Astrocyte (in vitro differentiated cells and primary cell): ENCODE measurements around the gene NOTCH4. TPM values are rescaled to one million over a fixed set of nuclear protein-coding genes. Genes with fewer than 3 reads are reported as not detected.
"Not testable (repeated sequence)": the region's sequence is repeated elsewhere in the genome, so short reads cannot be mapped to it uniquely, and the experiment has no call there.

ENCODE experiments used
- DNase-seq: peaks from one replicate; pipeline ENCODE4 v3.0.0-alpha.2; 2010; ENCODE audit warnings: low read depth
- FAIRE-seq: peaks from 2 replicates; lab custom pipeline; 2011; peaks lifted over from hg19 to GRCh38; lab: Jason Lieb, UNC
- H2AFZ ChIP-seq: 2 replicates; pipeline ENCODE4 v1.6.0; 2012; ENCODE audit warnings: low read depth, low read length, inconsistent platforms
- H3K27ac ChIP-seq: 2 replicates; pipeline ENCODE4 v1.5.1; 2011; ENCODE audit warnings: low read depth, low read length, inconsistent platforms
- H3K27me3 ChIP-seq: 2 replicates; pipeline ENCODE4 v1.6.0; 2011; ENCODE audit warnings: low read length, inconsistent platforms; ENCODE audit not compliant: insufficient read depth
- H3K36me3 ChIP-seq: 2 replicates; pipeline ENCODE4 v1.5.1; 2011; ENCODE audit warnings: low read length, inconsistent platforms; ENCODE audit not compliant: insufficient read depth
- H3K4me1 ChIP-seq: 2 replicates; pipeline ENCODE4 v1.5.1; 2011; ENCODE audit warnings: low read length, inconsistent platforms; ENCODE audit not compliant: insufficient read depth
- H3K4me2 ChIP-seq: 2 replicates; pipeline ENCODE4 v1.6.0; 2012; ENCODE audit warnings: low read length, inconsistent platforms
- H3K4me3 ChIP-seq: 2 replicates; pipeline ENCODE4 v1.5.1; 2011; ENCODE audit warnings: low read depth, mild to moderate bottlenecking, low read length, inconsistent platforms; ENCODE audit not compliant: insufficient read depth
- H3K79me2 ChIP-seq: 2 replicates; pipeline ENCODE4 v1.6.0; 2012; ENCODE audit warnings: mild to moderate bottlenecking, low read length, inconsistent platforms; ENCODE audit not compliant: insufficient read depth
- H3K9ac ChIP-seq: 2 replicates; pipeline ENCODE4 v1.6.0; 2012; ENCODE audit warnings: mild to moderate bottlenecking, low read length, inconsistent platforms
- H3K9me3 ChIP-seq: 2 replicates; pipeline ENCODE4 v1.5.1; 2012; ENCODE audit warnings: low read depth, mild to moderate bottlenecking, low read length, inconsistent platforms; ENCODE audit not compliant: insufficient read depth
- H4K20me1 ChIP-seq: 2 replicates; pipeline ENCODE4 v1.6.0; 2012; ENCODE audit warnings: low read length, inconsistent platforms; ENCODE audit not compliant: insufficient read depth
- H3K27ac Mint-ChIP-seq: one replicate; pipeline ENCODE4 v1.8.0; 2021; ENCODE audit warnings: mild to moderate bottlenecking, mixed read lengths; ENCODE audit not compliant: unreplicated experiment
- H3K27me3 Mint-ChIP-seq: one replicate; pipeline ENCODE4 v1.8.0; 2021; ENCODE audit warnings: low read depth, mixed read lengths; ENCODE audit not compliant: unreplicated experiment
- H3K36me3 Mint-ChIP-seq: one replicate; pipeline ENCODE4 v1.8.0; 2021; ENCODE audit warnings: low read depth, mixed read lengths; ENCODE audit not compliant: unreplicated experiment
- H3K4me1 Mint-ChIP-seq: one replicate; pipeline ENCODE4 v1.8.0; 2021; ENCODE audit warnings: low read depth, mixed read lengths; ENCODE audit not compliant: unreplicated experiment
- H3K4me3 Mint-ChIP-seq: one replicate; pipeline ENCODE4 v1.8.0; 2021; ENCODE audit warnings: mild to moderate bottlenecking, moderate library complexity, mixed read lengths; ENCODE audit not compliant: unreplicated experiment
- H3K9me3 Mint-ChIP-seq: one replicate; pipeline ENCODE4 v1.8.0; 2021; ENCODE audit warnings: mild to moderate bottlenecking, mixed read lengths; ENCODE audit not compliant: unreplicated experiment
- CTCF ChIP-seq: IDR thresholded peaks from 2 replicates; pipeline ENCODE4 v1.5.1; 2011; ENCODE audit warnings: low read depth, mild to moderate bottlenecking, inconsistent platforms, low read length, moderate library complexity; ENCODE audit not compliant: insufficient read depth
- EZH2 ChIP-seq: IDR thresholded peaks from 2 replicates; pipeline ENCODE4 v1.6.1; 2012; ENCODE audit warnings: mild to moderate bottlenecking, low read length, inconsistent platforms; ENCODE audit not compliant: insufficient read depth
- total RNA-seq: library from RNA; stranded (reverse); gene quantifications from 2 replicates; pipeline ENCODE4 v1.2.1, GENCODE V29; 2021

The NOTCH4 gene
- total RNA-seq, 1 donor from 2014 or later: 0.57 TPM

GRCh38 chr6:32213649-32214048, 10.2 kb downstream of the NOTCH4 start:
- Histone ChIP-seq H4K20me1 (no peaks in the 10 kb centered on the region), H3K27ac (no peak overlapping the region), H3K79me2 (no peaks in the 10 kb centered on the region), H3K9ac (no peak overlapping the region), H3K4me3 (no peak overlapping the region), H3K4me1 (no peaks in the 10 kb centered on the region), H3K27me3 (peaks cover 3% of the 10 kb centered on the region), H3K36me3 (no peaks in the 10 kb centered on the region), H2AFZ (no peak overlapping the region), H3K9me3 (no peaks in the 10 kb centered on the region), H3K4me2 (no peak overlapping the region)
- no peaks in the 10 kb centered on the region for H3K36me3 Mint-ChIP-seq
- H3K27me3 Mint-ChIP-seq: peaks cover 28% of the 10 kb centered on the region
- FAIRE-seq (no peak), DNase-seq (no peak)
- H3K4me1 Mint-ChIP-seq: no peaks in the 10 kb centered on the region
- no peak overlapping the region for H3K27ac Mint-ChIP-seq
- no peaks in the 10 kb centered on the region for H3K9me3 Mint-ChIP-seq
- no peak for TF ChIP-seq EZH2
- TF ChIP-seq CTCF: no peak
- H3K4me3 Mint-ChIP-seq: no peak overlapping the region

- Histone ChIP-seq H3K4me1 (no peaks in the 10 kb centered on the region), H3K4me2 (no peak overlapping the region), H3K27me3 (peaks cover 3% of the 10 kb centered on the region), H3K4me3 (no peak overlapping the region), H3K79me2 (no peaks in the 10 kb centered on the region), H4K20me1 (no peaks in the 10 kb centered on the region), H3K9ac (no peak overlapping the region), H2AFZ (no peak overlapping the region), H3K27ac (no peak overlapping the region), H3K9me3 (no peaks in the 10 kb centered on the region), H3K36me3 (no peaks in the 10 kb centered on the region)
- H3K36me3 Mint-ChIP-seq: no peaks in the 10 kb centered on the region
- no peak overlapping the region for H3K27ac Mint-ChIP-seq
- DNase-seq (no peak), FAIRE-seq (no peak)
- H3K4me3 Mint-ChIP-seq: no peak overlapping the region
- peaks cover 21% of the 10 kb centered on the region for H3K27me3 Mint-ChIP-seq
- no peaks in the 10 kb centered on the region for H3K9me3 Mint-ChIP-seq
- H3K4me1 Mint-ChIP-seq: no peaks in the 10 kb centered on the region
- TF ChIP-seq CTCF (no peak), EZH2 (no peak)
These were observed 11.6 kb downstream of the NOTCH4 start for GRCh38 chr6:32212076-32212760.

GRCh38 chr6:32211432-32211831, 12.4 kb downstream of the NOTCH4 start:
- not testable (repeated sequence) for FAIRE-seq, H3K4me3 Mint-ChIP-seq

More at GRCh38 chr6:32211432-32211831, 12.4 kb downstream of the NOTCH4 start:
- H3K27me3 ChIP-seq, H3K9me3 Mint-ChIP-seq, H3K4me2 ChIP-seq, H2AFZ ChIP-seq, H3K9me3 ChIP-seq, H3K79me2 ChIP-seq, H4K20me1 ChIP-seq, H3K27ac Mint-ChIP-seq, H3K4me1 ChIP-seq, H3K4me3 ChIP-seq, DNase-seq, H3K36me3 ChIP-seq, H3K9ac ChIP-seq, H3K27ac ChIP-seq, H3K4me1 Mint-ChIP-seq, H3K36me3 Mint-ChIP-seq: not testable (repeated sequence)
- H3K27me3 Mint-ChIP-seq: peaks cover 24% of the 10 kb centered on the region
